HG02852 (cell line): ENCODE results near the gene RAB34.

Experiments used
- ATAC-seq: cut with Tn5 transposase; IDR thresholded peaks from one replicate; pipeline ENCODE4 v1.9.1; 2021; ENCODE audit warnings: mild to moderate bottlenecking, moderate library complexity; ENCODE audit not compliant: unreplicated experiment

The RAB34 gene

GRCh38 chr17:28717578-28718332 is at the start of gene RAB34:
TSS of gene RAB34 (minus strand) at chr17:28717868. CDS start at chr17:28717266, 602 bp downstream.
- no peak for ATAC-seq

- ATAC-seq: no peak
Observed at GRCh38 chr17:28765038-28765437, 47.4 kb upstream of the RAB34 start.

GRCh38 chr17:28763804-28764266 is 46.2 kb upstream of the RAB34 start:
- ATAC-seq: no peak

- ATAC-seq: peak; percentile 52
Observed at GRCh38 chr17:28763137-28763799, 45.6 kb upstream of the RAB34 start.

- ATAC-seq: no peak
Observed at GRCh38 chr17:28760601-28761562, 43.2 kb upstream of the RAB34 start.

GRCh38 chr17:28759256-28759865 is 41.7 kb upstream of the RAB34 start:
- ATAC-seq: no peak

- no peak for ATAC-seq
Observed at GRCh38 chr17:28758411-28759121, 40.9 kb upstream of the RAB34 start.

- ATAC-seq: no peak
Observed at GRCh38 chr17:28756049-28756804, 38.6 kb upstream of the RAB34 start.

- no peak for ATAC-seq
Observed at GRCh38 chr17:28755486-28755885, 37.8 kb upstream of the RAB34 start.

- ATAC-seq: no peak
Observed at GRCh38 chr17:28751600-28752366, 34.1 kb upstream of the RAB34 start.

- peak; percentile 63 for ATAC-seq
Observed at GRCh38 chr17:28750178-28751047, 32.7 kb upstream of the RAB34 start.

GRCh38 chr17:28749516-28750177 is 32.0 kb upstream of the RAB34 start:
- ATAC-seq: no peak

- ATAC-seq: no peak
Observed at GRCh38 chr17:28748852-28749515, 31.3 kb upstream of the RAB34 start.

- ATAC-seq: no peak
Observed at GRCh38 chr17:28747801-28748750, 30.4 kb upstream of the RAB34 start.

GRCh38 chr17:28747051-28747691 is 29.5 kb upstream of the RAB34 start:
- no peak for ATAC-seq
